ENCODE measurements around the gene ELOA.

DNA sequence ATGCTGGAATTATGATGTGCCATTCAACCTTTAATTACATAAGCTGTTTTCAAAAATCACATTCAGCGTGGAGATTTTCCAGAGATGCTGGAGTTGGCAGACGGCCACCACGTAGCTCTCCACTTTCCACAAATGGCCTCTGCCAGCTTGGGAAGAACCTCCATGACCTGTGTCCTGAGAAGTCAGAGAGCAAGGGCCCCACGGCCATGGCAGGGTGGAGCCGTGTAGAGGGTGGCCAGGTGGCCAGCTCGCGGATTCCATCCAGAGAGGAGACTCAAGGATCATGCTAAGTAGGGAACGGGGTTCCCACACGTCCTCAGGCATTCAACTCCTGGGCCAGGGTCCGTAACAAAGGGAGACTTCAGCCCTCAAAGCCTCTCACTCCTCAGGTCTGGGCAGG is 58.6 kb downstream of the ELOA start:
- TF ChIP-seq POLR2AphosphoS5 (IDR thresholded peaks at IDR 0.05; ENCODE audit: control insufficient read depth, insufficient read depth, low read depth, low read length) = no peak
- no peak for TF ChIP-seq REST (IDR thresholded peaks at IDR 0.05; ENCODE audit: borderline replicate concordance)
- no peak for TF ChIP-seq REST (CRISPR knock-in tag; IDR thresholded peaks at IDR 0.05; ENCODE audit: low read depth)

All from K562 (cell line).